H9 (cell line): ENCODE measurements around the gene FRG2C. TPM values are rescaled to one million over a fixed set of nuclear protein-coding genes. Genes with fewer than 3 reads are reported as not detected.
"Not testable (repeated sequence)": the region's sequence is repeated elsewhere in the genome, so short reads cannot be mapped to it uniquely, and the experiment has no call there.

Source experiments
- DNase-seq: peaks from one replicate; pipeline ENCODE4 v3.0.0-alpha.2; 2017
- H2AFZ ChIP-seq: one replicate; pipeline ENCODE4 v1.6.1; 2013; ENCODE audit warnings: mild to moderate bottlenecking, low read length, control low read depth, moderate library complexity
- H2AK5ac ChIP-seq: 2 replicates; pipeline ENCODE4 v1.6.1; 2013; ENCODE audit warnings: low read length, control low read depth, mixed read lengths; ENCODE audit not compliant: insufficient read length
- H2BK120ac ChIP-seq: one replicate; pipeline ENCODE4 v1.6.1; 2013; ENCODE audit warnings: low read depth, mild to moderate bottlenecking, low read length, control low read depth, inconsistent platforms; ENCODE audit not compliant: poor library complexity, severe bottlenecking
- H2BK12ac ChIP-seq: 2 replicates; pipeline ENCODE4 v1.6.1; 2013; ENCODE audit warnings: low read length, control low read depth, mixed read lengths, low read depth; ENCODE audit not compliant: insufficient read length
- H2BK15ac ChIP-seq: 2 replicates; pipeline ENCODE4 v1.6.1; 2013; ENCODE audit warnings: low read depth, low read length, control low read depth
- H2BK20ac ChIP-seq: one replicate; pipeline ENCODE4 v1.6.1; 2013; ENCODE audit warnings: low read depth, mild to moderate bottlenecking, low read length, control low read depth, inconsistent platforms; ENCODE audit not compliant: poor library complexity, severe bottlenecking
- H2BK5ac ChIP-seq: 2 replicates; pipeline ENCODE4 v1.6.1; 2013; ENCODE audit warnings: low read length, control low read depth, mixed read lengths; ENCODE audit not compliant: insufficient read length
- H3K14ac ChIP-seq: 2 replicates; pipeline ENCODE4 v1.6.1; 2013; ENCODE audit warnings: low read length, control low read depth; ENCODE audit not compliant: insufficient read depth
- H3K18ac ChIP-seq: 2 replicates; pipeline ENCODE4 v1.6.1; 2013; ENCODE audit warnings: low read depth, mild to moderate bottlenecking, mixed read lengths, low read length, control low read depth; ENCODE audit not compliant: insufficient read length
- H3K23ac ChIP-seq: 2 replicates; pipeline ENCODE4 v1.6.1; 2013; ENCODE audit warnings: low read length, control low read depth, mixed read lengths, low read depth; ENCODE audit not compliant: insufficient read length
- H3K23me2 ChIP-seq: 2 replicates; pipeline ENCODE4 v1.6.1; 2013; ENCODE audit warnings: low read depth, mild to moderate bottlenecking, mixed read lengths, low read length, control low read depth; ENCODE audit not compliant: insufficient read length, poor library complexity, severe bottlenecking
- H3K27ac ChIP-seq: 2 replicates; pipeline ENCODE4 v1.5.1; 2013; ENCODE audit warnings: low read length, control low read depth, mixed read lengths, low read depth; ENCODE audit not compliant: insufficient read length
- H3K27me3 ChIP-seq: 2 replicates; pipeline ENCODE4 v1.6.1; 2013; ENCODE audit warnings: low read length, control low read depth, inconsistent platforms; ENCODE audit not compliant: insufficient read depth
- H3K4ac ChIP-seq: 2 replicates; pipeline ENCODE4 v1.6.1; 2013; ENCODE audit warnings: low read depth, mild to moderate bottlenecking, control low read depth, inconsistent platforms, low read length, moderate library complexity
- H3K4me1 ChIP-seq: 2 replicates; pipeline ENCODE4 v1.6.1; 2013; ENCODE audit warnings: low read length, control low read depth, inconsistent platforms; ENCODE audit not compliant: insufficient read depth
- H3K4me2 ChIP-seq: 2 replicates; pipeline ENCODE4 v1.6.1; 2013; ENCODE audit warnings: low read length, control low read depth, mixed read lengths; ENCODE audit not compliant: insufficient read length, insufficient read depth
- H3K56ac ChIP-seq: 2 replicates; pipeline ENCODE4 v1.6.1; 2013; ENCODE audit warnings: low read depth, mild to moderate bottlenecking, mixed read lengths, low read length, control low read depth; ENCODE audit not compliant: insufficient read length
- H3K79me1 ChIP-seq: 2 replicates; pipeline ENCODE4 v1.6.1; 2013; ENCODE audit warnings: low read depth, mild to moderate bottlenecking, moderate library complexity, low read length, control low read depth, inconsistent platforms; ENCODE audit not compliant: insufficient read depth, poor library complexity, severe bottlenecking
- H3K79me2 ChIP-seq: 2 replicates; pipeline ENCODE4 v1.6.1; 2013; ENCODE audit warnings: low read length, control low read depth, inconsistent platforms; ENCODE audit not compliant: insufficient read depth
- H3K9ac ChIP-seq: 2 replicates; pipeline ENCODE4 v1.6.1; 2013; ENCODE audit warnings: low read length, control low read depth, mixed read lengths; ENCODE audit not compliant: insufficient read length; ENCODE audit errors: extremely low read depth
- H3K9me3 ChIP-seq: one replicate; pipeline ENCODE4 v1.6.1; 2013; ENCODE audit warnings: low read depth, low read length, inconsistent platforms; ENCODE audit not compliant: control insufficient read depth
- H3T11ph ChIP-seq: one replicate; pipeline ENCODE4 v1.6.1; 2013; ENCODE audit warnings: mild to moderate bottlenecking, low read length, control low read depth, inconsistent platforms
- H4K20me1 ChIP-seq: one replicate; pipeline ENCODE4 v1.6.1; 2013; ENCODE audit not compliant: control insufficient read depth, insufficient read length, insufficient read depth
- H4K5ac ChIP-seq: 2 replicates; pipeline ENCODE4 v1.6.1; 2013; ENCODE audit warnings: low read depth, mild to moderate bottlenecking, mixed read lengths, low read length, control low read depth; ENCODE audit not compliant: insufficient read length
- H4K8ac ChIP-seq: replicated peaks from 2 replicates; pipeline ENCODE4 v1.6.1; 2013; ENCODE audit warnings: low read length, control low read depth, mixed read lengths, low read depth; ENCODE audit not compliant: insufficient read length
- H4K91ac ChIP-seq: 2 replicates; pipeline ENCODE4 v1.6.1; 2013; ENCODE audit warnings: low read depth, mild to moderate bottlenecking, moderate library complexity, mixed read lengths, low read length, control low read depth; ENCODE audit not compliant: insufficient read length
- H3K27ac Mint-ChIP-seq, 3 experiments: 2 replicates in 2 of 3; 3 replicates in 1 of 3; pipeline ENCODE4 v1.8.0; 2020 to 2021; ENCODE audit warnings: mixed read lengths in 3 of 3, mild to moderate bottlenecking in 1 of 3, moderate library complexity in 1 of 3
- H3K27me3 Mint-ChIP-seq: 2 replicates; pipeline ENCODE4 v1.8.0; 2021; ENCODE audit warnings: low read depth, mild to moderate bottlenecking, moderate library complexity, mixed read lengths
- H3K36me3 Mint-ChIP-seq, 3 experiments: 2 replicates in 2 of 3; 3 replicates in 1 of 3; pipeline ENCODE4 v1.8.0; 2020 to 2021; ENCODE audit warnings: low read depth in 3 of 3, mixed read lengths in 3 of 3; ENCODE audit not compliant: insufficient read depth in 1 of 3
- H3K4me1 Mint-ChIP-seq, 2 experiments: 2 replicates each; pipeline ENCODE4 v1.8.0; 2020; ENCODE audit warnings: mixed read lengths in 2 of 2
- H3K4me3 Mint-ChIP-seq, 2 experiments: 2 replicates in 1 of 2; 3 replicates in 1 of 2; pipeline ENCODE4 v1.8.0; 2020 to 2021; ENCODE audit warnings: mild to moderate bottlenecking in 2 of 2, mixed read lengths in 2 of 2, moderate library complexity in 1 of 2
- H3K9me3 Mint-ChIP-seq, 2 experiments: 2 replicates in 1 of 2; 3 replicates in 1 of 2; pipeline ENCODE4 v1.8.0; 2020; ENCODE audit warnings: mild to moderate bottlenecking in 2 of 2, mixed read lengths in 2 of 2, moderate library complexity in 1 of 2
- WGBS: extraction: QIAGEN DNeasy Blood & Tissue Kit; methylation state at CpG from one replicate; pipeline ENCODE4 v1.1.7; 2013; ENCODE audit warnings: missing lambda C conversion rate, low lambda C conversion rate, mixed read lengths; ENCODE audit not compliant: insufficient read length; ENCODE audit errors: extremely low coverage; 5-methylcytosine and 5-hydroxymethylcytosine counted together
- total RNA-seq: library from RNA; stranded (reverse); gene quantifications from 2 replicates; pipeline ENCODE4 v1.2.1, GENCODE V29; 2021

Gene FRG2C
- total RNA-seq, 1 experiment from 2014 or later = not detected

DNA sequence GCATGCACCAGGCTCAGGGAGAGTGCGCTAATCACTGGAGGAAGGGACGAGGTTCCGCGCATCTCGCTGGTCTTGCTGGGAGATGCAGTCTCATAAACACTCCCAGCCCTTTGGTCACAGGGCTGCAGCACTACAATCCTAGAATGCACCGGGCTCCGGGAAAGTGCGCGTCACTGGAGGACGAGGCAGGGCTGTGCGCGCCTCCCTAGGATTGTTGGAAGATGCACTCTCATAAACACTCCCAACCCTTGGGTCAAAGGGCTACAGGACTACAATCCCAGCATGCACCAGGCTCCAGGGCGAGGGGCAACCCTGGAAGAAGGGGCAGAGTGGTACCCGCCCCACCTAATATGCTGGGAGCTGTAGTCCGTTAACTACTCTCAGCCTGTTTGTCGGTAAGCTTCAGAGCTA is 23.0 kb upstream of the FRG2C start:
- H4K91ac ChIP-seq, H3K27me3 Mint-ChIP-seq, H2BK20ac ChIP-seq, H3K18ac ChIP-seq, H2AFZ ChIP-seq, H4K5ac ChIP-seq, H4K20me1 ChIP-seq, H3K23ac ChIP-seq, H3K27me3 ChIP-seq, H3K79me2 ChIP-seq, H3K23me2 ChIP-seq, H3K4ac ChIP-seq, H3K14ac ChIP-seq, H2BK120ac ChIP-seq, H3K9ac ChIP-seq, H3K56ac ChIP-seq, H2BK12ac ChIP-seq, H3K27ac ChIP-seq, H2BK5ac ChIP-seq, H3K9me3 ChIP-seq, H3K79me1 ChIP-seq, H3K4me1 ChIP-seq, H2AK5ac ChIP-seq, H3K36me3 Mint-ChIP-seq, H3K9me3 Mint-ChIP-seq, H2BK15ac ChIP-seq, H3T11ph ChIP-seq, H4K8ac ChIP-seq: not testable (repeated sequence)
- Mint-ChIP-seq H3K4me3 (peak overlapping the region; percentile 85 to 90), H3K4me1 (peaks cover 10 to 18% of the 10 kb centered on the region in 2 experiments), H3K27ac (peak overlapping the region in 2 of 3 experiments; percentile 22 to 75; a peak in 2 of 7 replicates)
- no CpG with 5 or more reads among the region's 16 CpGs for WGBS
- DNase-seq = peak; percentile 95
- H3K4me2 ChIP-seq = peak overlapping the region; percentile 85
